HG03469 (cell line): Measurements from ENCODE around the gene ZCCHC9.
"Not testable (repeated sequence)": the region's sequence is repeated elsewhere in the genome, so short reads cannot be mapped to it uniquely, and the experiment has no call there.

Experiments
- ATAC-seq: cut with Tn5 transposase; IDR thresholded peaks from one replicate; pipeline ENCODE4 v1.9.1; 2021; ENCODE audit warnings: mild to moderate bottlenecking, moderate library complexity, moderate number of reproducible peaks; ENCODE audit not compliant: unreplicated experiment

Gene ZCCHC9

GRCh38 chr5:81301271-81302015, at the start of gene ZCCHC9:
ZCCHC9 (plus strand) TSS chr5:81301587; CDS start chr5:81304758, 3,171 bp downstream.
- peak; percentile 94 for ATAC-seq

- ATAC-seq, result no peak
Measured at GRCh38 chr5:81251922-81252321, 49.5 kb upstream of the ZCCHC9 start.

- ATAC-seq, result no peak
Measured at GRCh38 chr5:81252904-81253303, 48.5 kb upstream of the ZCCHC9 start.

DNA sequence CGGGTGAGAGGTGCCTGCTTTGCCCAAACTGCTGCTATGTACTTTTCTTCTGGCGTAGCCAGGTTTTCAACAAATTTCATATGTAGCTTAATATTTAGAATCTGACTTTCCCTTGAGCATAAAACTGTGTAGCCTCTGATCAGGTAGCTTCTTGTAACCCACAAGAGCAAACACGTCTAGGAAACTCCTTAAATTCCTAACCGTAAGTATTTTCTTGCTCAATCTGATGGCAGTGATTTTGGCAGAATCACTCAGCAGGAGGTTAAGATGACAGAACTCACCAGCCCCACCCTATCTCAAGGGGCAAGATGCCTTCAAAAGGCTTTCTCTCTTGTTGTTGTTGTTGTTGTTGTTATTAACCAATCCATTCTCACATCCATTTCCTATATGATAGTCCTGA, 47.5 kb upstream of the ZCCHC9 start:
- no peak for ATAC-seq

- ATAC-seq, result no peak
Measured at GRCh38 chr5:81254886-81255559, 46.4 kb upstream of the ZCCHC9 start.

- no peak for ATAC-seq
Measured at GRCh38 chr5:81256766-81257165, 44.6 kb upstream of the ZCCHC9 start.

DNA sequence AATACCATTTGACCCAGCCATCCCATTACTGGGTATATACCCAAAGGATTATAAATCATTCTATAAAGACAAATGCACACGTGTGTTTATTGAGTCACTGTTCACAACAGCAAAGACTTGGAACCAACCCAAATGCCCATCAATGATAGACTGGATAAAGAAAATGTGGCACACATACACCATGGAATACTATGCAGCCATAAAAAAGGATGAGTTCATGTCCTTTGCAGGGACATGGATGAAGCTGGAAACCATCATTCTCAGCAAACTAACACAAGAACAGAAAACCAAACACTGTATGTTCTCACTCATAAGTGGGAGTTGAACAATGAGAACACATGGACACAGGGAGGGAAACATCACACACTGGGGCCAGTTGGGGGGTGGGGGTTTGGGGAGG, 38.6 kb upstream of the ZCCHC9 start:
- ATAC-seq, result not testable (repeated sequence)

DNA sequence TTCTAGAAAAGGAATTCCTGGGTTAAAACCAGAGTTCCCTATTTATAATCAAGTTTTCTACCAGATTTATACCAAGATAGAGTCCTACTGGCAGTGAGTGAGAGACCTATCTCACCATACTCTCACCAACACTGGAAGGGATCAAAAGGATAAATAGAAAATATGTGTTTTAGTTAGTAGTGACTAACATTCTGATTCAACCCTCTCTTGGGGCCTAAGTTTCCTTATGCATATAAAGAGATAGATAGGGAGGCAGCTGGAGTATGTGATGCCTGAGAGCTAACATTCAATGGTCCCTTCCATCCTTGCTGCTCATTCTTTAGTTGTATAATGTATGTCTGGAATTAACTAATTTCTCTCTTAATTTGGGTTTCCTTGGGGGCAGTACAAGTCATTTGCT, 36.3 kb upstream of the ZCCHC9 start:
- ATAC-seq, result no peak

DNA sequence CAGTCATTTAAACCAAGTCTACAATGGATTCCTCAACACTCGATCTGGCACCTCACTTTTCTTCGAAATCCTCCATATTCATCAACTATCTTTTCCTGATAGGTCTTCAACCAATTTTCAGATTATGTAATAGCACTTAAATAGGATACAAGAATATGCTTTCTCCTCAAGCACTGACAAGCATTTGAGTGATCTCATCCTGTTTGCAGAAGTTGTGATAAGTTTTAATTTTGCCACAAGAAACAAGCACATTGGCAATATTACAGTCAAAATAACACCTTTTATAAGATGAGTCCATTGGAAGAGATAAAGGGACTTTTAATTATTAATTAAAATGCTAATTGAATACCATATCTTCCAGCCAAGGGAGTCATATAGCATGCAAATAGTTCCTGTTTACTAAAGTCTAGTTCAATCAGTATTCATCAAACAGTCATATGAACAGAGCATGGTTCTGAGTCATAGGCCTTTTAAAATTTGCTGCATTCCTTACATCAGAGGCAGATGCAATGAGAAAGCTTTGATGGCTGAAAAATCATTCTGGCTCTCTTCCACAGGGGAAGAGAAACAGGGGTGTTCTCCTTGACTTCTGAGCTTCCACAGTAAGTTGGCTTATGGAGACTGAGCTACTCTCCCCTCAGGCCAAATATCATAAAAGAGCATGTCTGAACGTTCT, 32.7 kb upstream of the ZCCHC9 start:
- ATAC-seq, result no peak

- ATAC-seq, result no peak
Measured at GRCh38 chr5:81269751-81270393, 31.5 kb upstream of the ZCCHC9 start.

DNA sequence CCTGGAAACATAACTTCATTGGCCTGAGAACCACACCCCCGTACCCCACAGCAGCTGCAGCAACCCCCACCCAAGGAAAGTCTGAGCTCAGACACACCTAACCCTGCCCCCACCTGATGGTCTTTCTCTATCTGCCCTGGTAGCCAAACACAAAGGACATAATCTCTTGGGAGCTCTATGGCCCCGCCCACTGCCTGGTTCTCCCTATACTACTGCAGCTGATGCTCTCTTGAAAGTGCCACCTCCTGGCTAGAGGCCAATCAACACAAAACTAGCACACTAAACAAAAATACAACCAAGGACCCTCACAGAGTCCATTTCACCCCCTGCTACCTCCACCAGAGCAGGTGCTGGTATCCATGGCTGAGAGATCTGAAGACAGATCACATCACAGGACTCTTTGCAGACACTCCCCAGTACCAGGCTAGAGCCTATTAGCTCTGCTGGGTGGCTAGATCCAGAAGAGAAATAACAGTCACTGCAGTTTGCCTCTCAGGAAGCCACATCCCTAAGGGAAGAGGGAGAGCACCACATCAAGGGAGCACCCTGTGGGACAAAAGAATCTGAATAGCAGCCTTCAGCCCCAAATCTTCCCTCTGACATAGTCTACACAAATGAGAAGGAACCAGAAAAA, 30.9 kb upstream of the ZCCHC9 start:
- ATAC-seq, result not testable (repeated sequence)

GRCh38 chr5:81283976-81284375, 17.4 kb upstream of the ZCCHC9 start:
- no peak for ATAC-seq

DNA sequence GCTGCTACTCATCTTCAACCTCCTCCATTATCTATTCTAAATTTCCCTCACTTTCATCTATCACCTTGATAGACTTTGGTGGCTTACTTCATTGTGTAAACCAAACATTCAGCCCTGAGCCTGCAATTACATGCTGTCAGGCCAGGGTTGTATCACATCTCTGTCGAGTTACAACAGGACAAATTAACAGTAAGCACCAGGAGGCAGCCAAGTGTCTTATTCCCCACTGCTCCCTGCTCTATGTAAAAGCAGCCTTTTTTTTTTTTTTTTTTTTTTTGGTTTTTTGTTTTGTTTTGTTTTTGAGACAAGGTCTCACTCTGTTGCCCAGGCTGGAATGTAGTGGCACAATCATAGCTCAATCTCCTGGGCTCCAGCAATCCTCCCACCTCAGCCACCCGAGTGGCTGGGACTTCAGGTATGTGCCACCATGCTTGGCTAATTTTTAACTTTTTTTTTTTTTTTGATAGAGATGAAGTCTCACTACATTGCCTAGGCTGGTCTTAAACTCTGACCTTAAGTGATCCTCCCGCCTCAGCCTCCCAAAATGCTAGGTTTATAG, 15.2 kb upstream of the ZCCHC9 start:
- ATAC-seq, result no peak

DNA sequence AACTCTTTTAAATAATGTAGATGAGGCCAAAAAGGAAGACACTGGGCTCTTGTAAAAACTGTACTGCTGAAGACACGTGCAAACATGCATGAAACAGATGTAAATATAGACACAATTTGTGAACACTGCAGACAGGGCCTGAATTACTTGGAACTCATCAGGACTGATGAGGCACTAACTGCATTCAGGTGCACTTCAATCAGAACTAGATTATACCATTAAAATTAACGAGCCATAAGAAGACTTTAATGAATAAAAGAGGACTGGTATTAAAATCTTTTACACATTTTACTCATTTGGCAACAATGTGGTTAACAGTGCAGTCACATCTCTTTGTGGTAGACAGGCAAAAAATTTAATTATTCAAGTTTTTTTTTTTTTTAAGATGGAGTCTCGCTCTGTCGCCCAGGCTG, 13.4 kb upstream of the ZCCHC9 start:
- ATAC-seq, result no peak

GRCh38 chr5:81290146-81290545, 11.2 kb upstream of the ZCCHC9 start:
- no peak for ATAC-seq

- no peak for ATAC-seq
Measured at GRCh38 chr5:81292130-81292529, 9.3 kb upstream of the ZCCHC9 start.

DNA sequence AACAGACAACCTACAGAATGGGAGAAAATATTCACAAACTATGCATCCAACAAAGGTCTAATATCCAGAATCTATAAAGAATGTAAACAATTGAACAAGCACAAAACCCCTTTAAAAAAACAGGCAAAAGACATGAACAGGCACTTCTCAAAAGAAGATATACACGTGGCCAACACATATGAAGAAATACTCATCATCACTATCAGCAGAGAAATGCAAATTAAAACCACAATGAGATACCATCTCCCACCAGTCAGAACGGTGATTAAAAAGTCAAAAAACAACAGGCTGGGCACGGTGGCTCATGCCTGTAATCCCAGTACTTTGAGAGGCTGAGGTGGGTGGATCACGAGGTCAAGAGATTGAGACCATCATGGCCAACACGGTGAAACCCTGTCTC, 7.4 kb upstream of the ZCCHC9 start:
- not testable (repeated sequence) for ATAC-seq

- no peak for ATAC-seq
Measured at GRCh38 chr5:81297531-81297930, 3.9 kb upstream of the ZCCHC9 start.

DNA sequence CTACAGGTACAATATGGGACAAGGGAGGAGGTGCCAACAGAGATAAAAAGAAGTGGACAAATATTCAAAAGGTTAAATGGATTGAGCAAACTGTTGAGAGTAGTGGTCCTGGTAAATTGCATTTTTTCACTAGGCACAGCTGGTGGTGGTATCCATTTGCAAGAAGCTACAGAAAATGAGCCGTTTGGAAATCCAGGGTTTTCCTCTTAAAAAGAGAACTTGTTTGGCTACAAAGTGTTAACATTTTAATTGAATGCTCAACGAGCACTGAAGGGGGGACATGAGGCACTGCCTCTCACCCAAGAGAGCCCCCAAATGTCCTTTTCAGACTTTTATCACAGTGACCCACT, 491 bp upstream of the ZCCHC9 start:
- ATAC-seq, result no peak

DNA sequence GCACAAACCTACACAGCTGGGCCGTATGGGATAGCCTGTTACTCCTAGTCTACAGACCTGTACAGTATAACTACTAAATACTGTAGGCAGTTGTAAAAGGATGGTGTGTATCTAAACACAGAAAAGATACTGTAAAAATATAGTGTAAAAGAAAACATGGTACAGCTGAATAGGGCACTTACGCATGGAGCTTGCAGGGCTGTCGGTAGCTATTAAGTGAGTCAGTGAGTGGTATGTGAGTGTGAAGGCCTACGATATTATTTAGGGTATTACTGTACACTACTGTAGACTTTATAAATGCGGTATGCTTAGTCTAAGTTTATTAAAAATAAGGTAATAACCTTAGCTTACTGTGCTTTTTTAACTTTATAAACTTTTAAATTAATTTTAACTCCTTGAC, 1.2 kb downstream of the ZCCHC9 start:
- no peak for ATAC-seq

DNA sequence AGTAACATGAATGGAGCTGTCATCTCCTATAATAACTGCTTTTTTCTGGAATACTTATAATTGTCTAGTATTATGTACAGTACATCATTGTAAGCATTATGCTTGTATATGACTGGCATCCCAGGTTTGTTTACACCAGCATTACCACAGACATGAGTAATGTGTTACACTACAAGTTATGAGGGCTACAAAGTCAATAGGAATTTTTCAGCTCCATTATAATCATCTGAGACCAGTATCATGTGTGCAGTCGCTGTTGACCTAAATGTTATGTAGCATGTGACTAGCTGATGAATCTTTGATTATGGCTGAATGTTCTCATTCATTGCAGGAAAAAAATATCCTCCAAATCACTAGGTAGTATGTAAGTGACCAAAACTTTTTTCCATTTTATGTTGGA, 2.2 kb downstream of the ZCCHC9 start:
- no peak for ATAC-seq
